Measurements from ENCODE around the gene KCNQ1.

The KCNQ1 gene

DNA sequence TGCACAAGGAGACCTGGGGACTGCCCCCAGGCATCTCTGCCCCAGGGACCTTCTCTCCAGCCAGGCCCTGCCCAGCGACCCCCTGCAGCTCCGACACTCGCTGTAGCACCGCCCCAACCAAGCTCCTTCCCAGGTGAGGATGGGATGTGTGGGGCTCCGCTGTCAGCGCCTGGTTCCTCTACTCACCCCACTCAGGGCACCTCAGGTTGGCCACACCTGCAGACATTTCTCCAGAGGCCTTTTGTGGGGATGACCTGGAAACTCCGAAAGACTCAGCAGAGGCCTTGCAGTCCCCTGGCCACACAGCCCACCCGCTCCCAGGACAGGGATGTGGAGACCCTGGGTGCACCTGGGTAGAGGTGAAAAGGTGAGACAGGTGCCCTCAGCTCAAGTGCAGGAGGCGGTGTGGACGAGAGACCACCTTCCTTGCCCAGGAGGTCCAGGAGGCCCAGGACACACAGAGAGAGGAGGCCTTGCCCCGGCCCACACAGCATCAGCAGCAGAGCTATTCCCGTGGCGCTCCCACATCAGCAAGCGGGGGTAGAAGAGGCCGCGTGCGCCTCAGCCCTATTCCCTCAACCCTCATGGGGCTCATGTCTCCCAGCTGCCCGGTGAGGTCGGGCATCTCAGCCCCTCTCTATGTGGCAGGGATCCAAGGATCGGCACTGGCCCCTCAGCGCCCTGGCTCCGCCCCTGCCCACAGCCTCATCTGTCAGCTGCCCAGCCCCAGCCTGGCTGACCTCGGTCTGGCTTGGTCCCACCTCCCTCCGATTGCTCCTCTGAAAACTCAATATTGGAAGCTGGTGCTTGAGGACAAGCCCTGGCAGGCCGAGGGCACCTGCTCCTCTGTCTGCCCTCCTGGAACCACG is 21.4 kb upstream of the KCNQ1 start:
- DNase-seq (ENCODE audit: low read depth), result no peak

GRCh38 chr11:2424811-2425495 is 19.9 kb upstream of the KCNQ1 start:
- DNase-seq (ENCODE audit: low read depth), result no peak

DNA sequence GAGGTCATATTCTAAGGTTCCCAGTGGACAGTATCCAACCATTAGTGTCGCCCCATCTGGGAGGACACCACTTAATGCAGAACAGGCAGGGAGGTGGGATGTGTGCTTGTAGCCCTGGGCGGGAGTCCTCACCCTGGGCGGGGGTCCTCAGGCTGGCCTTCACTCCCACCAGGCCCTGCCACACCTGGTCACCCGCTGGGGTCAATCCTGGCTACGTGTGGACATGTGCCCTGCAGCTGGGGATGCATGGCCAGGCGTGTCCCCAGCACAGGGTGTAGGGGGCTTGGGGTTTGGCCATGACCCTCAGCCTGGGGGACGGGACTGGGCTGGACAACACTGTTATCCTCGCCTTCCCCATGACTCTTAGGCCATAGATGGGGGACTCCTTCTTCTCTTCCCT is 19.3 kb upstream of the KCNQ1 start:
- no peak for DNase-seq (ENCODE audit: low read depth)

DNA sequence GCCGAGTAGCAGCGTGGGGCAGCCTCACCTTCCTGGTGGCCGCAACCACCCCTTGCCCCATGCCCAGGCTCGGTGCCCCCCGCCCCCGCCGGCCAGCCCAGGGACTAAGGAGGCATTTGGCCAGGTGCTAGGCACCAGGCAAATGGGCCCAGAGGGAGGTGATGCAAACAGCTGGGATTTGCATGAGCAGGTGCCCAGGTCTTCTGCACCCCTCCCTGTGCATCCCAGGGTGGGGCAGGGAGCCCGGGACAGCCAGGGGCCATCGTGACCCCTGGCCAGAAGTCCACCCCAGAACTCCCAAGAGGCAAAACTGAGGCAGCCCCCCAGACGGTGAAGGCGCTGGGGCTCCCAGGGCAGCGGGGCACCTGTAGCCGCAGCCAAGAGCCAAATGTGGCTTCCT is 18.6 kb upstream of the KCNQ1 start:
- no peak for DNase-seq (ENCODE audit: low read depth)

- DNase-seq (ENCODE audit: low read depth), result no peak
Measured at GRCh38 chr11:2426826-2427521, 17.8 kb upstream of the KCNQ1 start.

- DNase-seq (ENCODE audit: low read depth), result no peak
Measured at GRCh38 chr11:2427721-2428321, 17.0 kb upstream of the KCNQ1 start.

DNA sequence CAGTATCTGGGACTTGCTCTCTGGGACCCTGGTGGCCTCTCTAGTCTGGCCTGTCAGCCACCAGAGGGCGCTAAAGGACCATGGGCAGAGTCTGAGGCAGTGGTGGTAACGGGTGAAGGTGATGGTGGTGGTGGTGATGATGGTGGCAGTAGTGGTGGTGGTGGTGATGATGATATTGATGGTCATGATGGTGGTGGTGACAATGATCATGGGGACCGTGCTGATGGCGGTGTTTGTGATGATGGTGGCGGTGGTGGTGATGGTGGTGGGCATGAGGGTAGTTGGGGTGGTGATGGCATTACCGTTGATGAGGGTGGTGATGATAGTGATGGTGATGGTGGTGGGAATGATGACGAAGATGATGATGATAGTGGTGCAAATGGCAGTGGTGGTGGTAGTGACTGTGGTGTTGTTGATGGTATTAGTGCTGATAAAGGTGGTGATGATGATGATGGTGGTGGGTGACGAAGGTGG is 16.4 kb upstream of the KCNQ1 start:
- DNase-seq (ENCODE audit: low read depth), result peak; percentile 76

- no peak for DNase-seq (ENCODE audit: low read depth)
Measured at GRCh38 chr11:2431395-2431794, 13.4 kb upstream of the KCNQ1 start.

- no peak for DNase-seq (ENCODE audit: low read depth)
Measured at GRCh38 chr11:2432171-2432621, 12.6 kb upstream of the KCNQ1 start.

DNA sequence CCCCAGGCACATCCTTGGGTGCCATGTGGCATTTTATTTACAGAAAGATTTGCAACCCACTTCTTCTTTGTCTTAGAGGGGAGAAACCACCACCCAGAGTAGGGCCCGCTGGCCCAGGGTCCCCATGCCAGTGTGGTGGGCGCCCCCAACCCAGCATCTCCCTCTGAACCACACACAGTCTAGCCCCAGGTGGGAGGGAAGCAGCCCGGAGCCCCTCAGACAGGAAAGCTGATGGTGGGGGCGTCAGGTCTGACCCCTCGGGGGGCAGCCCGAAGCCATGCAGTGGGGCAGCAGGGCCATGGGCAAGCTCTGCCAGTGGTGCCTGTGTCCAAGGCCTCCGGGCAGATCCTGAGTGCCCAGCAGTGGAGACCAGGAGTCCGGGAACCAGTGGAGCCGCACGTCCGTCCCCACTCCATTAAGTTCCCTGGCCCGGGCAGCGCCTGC is 12.2 kb upstream of the KCNQ1 start:
- DNase-seq (ENCODE audit: low read depth), result no peak

- no peak for DNase-seq (ENCODE audit: low read depth)
Measured at GRCh38 chr11:2433106-2433925, 11.5 kb upstream of the KCNQ1 start.

- DNase-seq (ENCODE audit: low read depth), result no peak
Measured at GRCh38 chr11:2434008-2434407, 10.8 kb upstream of the KCNQ1 start.

- no peak for DNase-seq (ENCODE audit: low read depth)
Measured at GRCh38 chr11:2434506-2435255, 10.1 kb upstream of the KCNQ1 start.

GRCh38 chr11:2435288-2436012 is 9.4 kb upstream of the KCNQ1 start:
- no peak for DNase-seq (ENCODE audit: low read depth)

GRCh38 chr11:2436013-2436520 is 8.7 kb upstream of the KCNQ1 start:
- DNase-seq (ENCODE audit: low read depth), result no peak

- DNase-seq (ENCODE audit: low read depth), result no peak
Measured at GRCh38 chr11:2436521-2437031, 8.2 kb upstream of the KCNQ1 start.

- DNase-seq (ENCODE audit: low read depth), result no peak
Measured at GRCh38 chr11:2437516-2437915, 7.3 kb upstream of the KCNQ1 start.

DNA sequence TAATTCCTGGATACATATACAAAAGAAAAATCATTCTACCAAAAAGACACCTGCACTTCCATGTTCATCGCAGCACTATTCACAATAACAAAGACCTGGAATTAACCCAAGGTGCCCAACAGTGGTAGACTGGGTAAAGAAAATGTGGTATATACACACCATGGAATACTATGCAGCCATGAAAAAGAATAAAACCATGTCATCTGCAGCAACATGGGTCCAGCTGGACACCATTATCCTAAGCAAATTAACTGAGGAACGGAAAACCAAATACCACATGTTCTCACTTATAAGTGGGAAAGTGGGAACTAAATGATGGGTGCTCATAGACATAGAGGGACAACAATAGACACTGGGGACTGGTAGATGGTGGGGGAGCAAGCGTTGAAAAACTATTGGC is 5.0 kb upstream of the KCNQ1 start:
- DNase-seq (ENCODE audit: low read depth), result no peak

- no peak for DNase-seq (ENCODE audit: low read depth)
Measured at GRCh38 chr11:2440646-2441045, 4.2 kb upstream of the KCNQ1 start.

Data from activated T-helper 1 cell treated with Interleukin-2 at 50 U/mL for 16 hours (primary cell).